SU-DHL-6 (cell line): ENCODE data around the gene CCRL2.
A peak's percentile ranks its signal among the peaks of the same experiment; 100 is the strongest.

Experiments used
- H2AFZ ChIP-seq: fragments of 200-600 bp; sonication (generic); 2 replicates; pipeline ENCODE4 v1.6.1; 2014; ENCODE audit warnings: low read depth, mild to moderate bottlenecking, moderate library complexity, mixed read lengths, antibody characterized with exemption, low read length; ENCODE audit not compliant: severe bottlenecking
- H3F3A ChIP-seq: fragments of 200-600 bp; shearing (Covaris generic); 2 replicates; pipeline ENCODE4 v1.6.0; 2016; ENCODE audit warnings: antibody characterized with exemption, mild to moderate bottlenecking; ENCODE audit not compliant: insufficient read depth
- H3K27ac ChIP-seq: fragments of 200-600 bp; sonication (generic); 2 replicates; pipeline ENCODE4 v1.5.1; 2016; ENCODE audit warnings: low read depth, mild to moderate bottlenecking, low read length, moderate library complexity, mixed read lengths
- H3K27me3 ChIP-seq: fragments of 200-600 bp; sonication (generic), shearing (Covaris generic); 2 replicates; pipeline ENCODE4 v1.6.0; 2014; ENCODE audit warnings: mild to moderate bottlenecking, low read length
- H3K36me3 ChIP-seq: fragments of 200-600 bp; sonication (generic); 2 replicates; pipeline ENCODE4 v1.6.1; 2014; ENCODE audit warnings: mild to moderate bottlenecking, low read length, mixed read lengths
- H3K4me2 ChIP-seq: fragments of 300-600, 200-600 bp; shearing (Covaris generic), sonication (generic); 2 replicates; pipeline ENCODE4 v1.6.0; 2014; ENCODE audit warnings: low read length, low read depth, mild to moderate bottlenecking; ENCODE audit not compliant: poor library complexity, severe bottlenecking
- H3K4me3 ChIP-seq: fragments of 200-600 bp; sonication (generic); 2 replicates; pipeline ENCODE4 v1.5.1; 2014; ENCODE audit warnings: antibody characterized with exemption, low read length, mild to moderate bottlenecking, mixed read lengths; ENCODE audit not compliant: insufficient read depth, poor library complexity, severe bottlenecking
- H3K79me2 ChIP-seq: fragments of 200-600 bp; sonication (generic); 2 replicates; pipeline ENCODE4 v1.6.1; 2014; ENCODE audit warnings: mild to moderate bottlenecking, low read length, moderate library complexity; ENCODE audit not compliant: insufficient read depth
- H3K9ac ChIP-seq: fragments of 200-600 bp; sonication (generic); 2 replicates; pipeline ENCODE4 v1.7.0; 2014; ENCODE audit warnings: mild to moderate bottlenecking, low read length
- H3K9me2 ChIP-seq: fragments of 200-600 bp; sonication (generic); replicated peaks from 2 replicates; pipeline ENCODE4 v1.6.1; 2014; ENCODE audit warnings: low read length; ENCODE audit not compliant: insufficient read depth
- H3K9me3 ChIP-seq: fragments of 200-600 bp; sonication (generic); 2 replicates; pipeline ENCODE4 v1.6.1; 2014; ENCODE audit warnings: low read length, mixed read lengths; ENCODE audit not compliant: insufficient read depth
- H4K20me1 ChIP-seq: fragments of 200-600 bp; sonication (generic); 2 replicates; pipeline ENCODE4 v1.6.1; 2014; ENCODE audit warnings: low read depth, mild to moderate bottlenecking, antibody characterized with exemption, low read length, moderate library complexity, mixed read lengths
- CTCF ChIP-seq: fragments of 200-600 bp; sonication (generic); IDR thresholded peaks from one replicate; pipeline ENCODE4 v1.5.1; 2017; ENCODE audit warnings: antibody characterized with exemption, mild to moderate bottlenecking, low read length, moderate library complexity; ENCODE audit not compliant: insufficient read depth, poor library complexity, severe bottlenecking
- EZH2phosphoT487 ChIP-seq: fragments of 200-600 bp; sonication (generic), shearing (Covaris generic); conservative IDR thresholded peaks from 2 replicates; pipeline ENCODE4 v1.6.1; 2018; ENCODE audit warnings: mild to moderate bottlenecking, antibody characterized with exemption, low read length, moderate library complexity, mixed read lengths

The CCRL2 gene

GRCh38 chr3:46375218-46375617 lies 31.8 kb upstream of the CCRL2 start:
- Histone ChIP-seq H3K27ac (no peak overlapping the region), H3K9me2 (no peaks in the 10 kb centered on the region), H4K20me1 (no peaks in the 10 kb centered on the region), H3K27me3 (no peaks in the 10 kb centered on the region), H3K36me3 (no peaks in the 10 kb centered on the region), H3F3A (no peaks in the 10 kb centered on the region), H3K9ac (no peak overlapping the region), H3K4me2 (no peak overlapping the region), H3K9me3 (no peaks in the 10 kb centered on the region), H3K4me3 (no peak overlapping the region), H3K79me2 (no peaks in the 10 kb centered on the region), H2AFZ (no peak overlapping the region)
- TF ChIP-seq CTCF, result no peak
- TF ChIP-seq EZH2phosphoT487, result no peak

GRCh38 chr3:46375814-46376213 lies 31.2 kb upstream of the CCRL2 start:
- H2AFZ ChIP-seq, result no peak overlapping the region
- no peak overlapping the region for H3K4me2 ChIP-seq
- no peak overlapping the region for H3K9ac ChIP-seq
- no peaks in the 10 kb centered on the region for H3K27me3 ChIP-seq
- H3K9me3 ChIP-seq, result no peaks in the 10 kb centered on the region
- H3K27ac ChIP-seq, result no peak overlapping the region
- H4K20me1 ChIP-seq, result no peaks in the 10 kb centered on the region
- no peaks in the 10 kb centered on the region for H3K79me2 ChIP-seq
- no peaks in the 10 kb centered on the region for H3F3A ChIP-seq
- no peaks in the 10 kb centered on the region for H3K36me3 ChIP-seq
- no peak overlapping the region for H3K4me3 ChIP-seq
- TF ChIP-seq CTCF (no peak), EZH2phosphoT487 (no peak)
- no peaks in the 10 kb centered on the region for H3K9me2 ChIP-seq

GRCh38 chr3:46378426-46378942 lies 28.6 kb upstream of the CCRL2 start:
- H3K27me3 ChIP-seq, result no peaks in the 10 kb centered on the region
- H3K79me2 ChIP-seq, result no peaks in the 10 kb centered on the region
- no peak overlapping the region for H3K4me2 ChIP-seq
- TF ChIP-seq EZH2phosphoT487, result no peak
- peak; percentile 90 for TF ChIP-seq CTCF
- no peak overlapping the region for H3K27ac ChIP-seq
- no peak overlapping the region for H3K4me3 ChIP-seq
- H4K20me1 ChIP-seq, result no peaks in the 10 kb centered on the region
- no peaks in the 10 kb centered on the region for H3K9me3 ChIP-seq
- H3K36me3 ChIP-seq, result no peaks in the 10 kb centered on the region
- no peak overlapping the region for H2AFZ ChIP-seq
- no peak overlapping the region for H3K9ac ChIP-seq
- no peaks in the 10 kb centered on the region for H3K9me2 ChIP-seq
- no peaks in the 10 kb centered on the region for H3F3A ChIP-seq
